Measurements from ENCODE around the gene RHOH.
A peak's percentile ranks its signal among the peaks of the same experiment; 100 is the strongest.

RHOH gene

DNA sequence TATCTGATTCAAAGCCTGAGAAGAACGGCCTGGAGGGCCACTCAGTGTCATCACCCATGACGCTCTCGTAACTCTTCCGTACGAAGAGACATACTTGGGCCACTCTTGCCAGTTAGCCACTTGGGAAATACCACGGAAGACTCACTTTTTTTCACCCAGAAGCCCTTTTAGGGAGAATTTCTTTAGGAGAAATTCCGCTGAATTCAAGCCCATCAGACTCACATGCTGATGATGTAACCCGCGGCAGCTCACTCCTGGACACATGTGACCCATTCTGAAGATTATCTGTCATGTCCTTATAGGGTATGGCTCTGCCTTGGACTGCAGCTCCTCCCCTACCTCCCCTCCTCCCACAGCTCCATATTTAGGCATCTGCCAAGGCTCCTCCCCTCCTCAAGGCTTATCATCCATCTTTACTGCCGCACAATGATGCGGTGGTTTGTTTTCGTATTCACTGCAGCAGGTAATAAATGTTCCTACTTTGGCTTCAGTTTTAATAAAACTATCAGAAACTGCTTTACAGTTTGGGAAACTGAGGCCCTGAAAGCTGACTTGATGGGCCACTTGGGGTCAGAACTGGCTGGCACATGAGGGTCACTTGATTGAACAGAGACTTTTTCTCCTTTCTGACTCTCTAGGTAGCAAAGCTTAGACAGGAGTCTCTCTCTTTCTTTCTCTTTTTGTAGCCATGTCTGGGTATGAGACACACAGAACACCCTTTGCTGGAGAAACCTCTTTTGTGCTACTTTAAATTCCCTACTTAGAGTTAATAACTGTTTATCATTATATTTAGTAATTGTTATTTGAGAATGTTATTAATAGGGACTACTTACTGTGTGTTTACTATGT is 42.1 kb downstream of the RHOH start:
- DNase-seq, result peak; percentile 93

DNA sequence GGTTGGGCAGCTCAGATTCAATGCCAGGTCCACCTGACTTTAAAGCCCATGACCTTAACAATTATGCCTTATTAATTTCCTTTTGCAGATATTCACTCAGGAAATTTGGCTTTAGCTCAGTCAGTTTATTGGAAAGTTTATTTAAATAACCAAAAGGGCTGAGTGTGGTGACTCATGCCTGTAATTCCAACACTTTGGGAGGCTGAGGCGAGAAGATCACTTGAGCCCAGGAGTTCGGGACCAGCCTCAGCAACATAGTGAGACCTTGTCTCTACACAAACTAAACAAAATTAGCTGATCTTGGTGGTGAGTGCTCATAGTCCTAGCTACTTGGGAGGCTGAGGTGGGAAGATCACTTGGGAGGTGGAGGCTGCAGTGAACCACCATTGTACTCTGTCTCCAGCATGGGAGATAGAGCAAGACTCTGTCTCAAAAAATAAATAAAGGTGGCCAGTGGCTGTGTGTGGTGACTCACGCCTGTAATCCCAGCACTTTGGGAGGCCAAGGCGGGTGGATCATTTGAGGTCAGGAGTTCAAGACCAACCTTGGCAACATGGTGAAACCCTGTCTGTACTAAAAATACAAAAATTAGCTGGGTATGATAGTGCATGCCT is 43.3 kb downstream of the RHOH start:
- DNase-seq, result peak; percentile 12

DNA sequence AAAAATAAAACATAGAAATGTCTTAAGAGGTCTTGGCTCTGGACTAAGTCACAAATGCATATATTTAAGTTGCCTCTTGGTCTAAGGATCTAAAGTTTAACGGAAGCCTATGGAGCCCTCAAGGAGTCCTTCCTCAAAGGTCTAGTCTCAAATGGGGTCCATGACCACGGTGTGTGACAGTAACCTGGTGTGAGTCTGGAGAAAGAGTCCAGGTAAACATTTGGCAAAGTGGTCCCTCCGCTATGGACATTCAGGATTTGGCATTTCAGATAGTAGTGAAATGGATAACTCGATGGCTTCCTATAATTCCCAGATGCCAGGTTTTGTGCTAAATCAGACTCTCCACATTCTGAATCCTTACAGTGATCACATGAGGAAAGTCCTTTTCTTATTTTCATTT is 44.2 kb downstream of the RHOH start:
- no peak for DNase-seq

DNA sequence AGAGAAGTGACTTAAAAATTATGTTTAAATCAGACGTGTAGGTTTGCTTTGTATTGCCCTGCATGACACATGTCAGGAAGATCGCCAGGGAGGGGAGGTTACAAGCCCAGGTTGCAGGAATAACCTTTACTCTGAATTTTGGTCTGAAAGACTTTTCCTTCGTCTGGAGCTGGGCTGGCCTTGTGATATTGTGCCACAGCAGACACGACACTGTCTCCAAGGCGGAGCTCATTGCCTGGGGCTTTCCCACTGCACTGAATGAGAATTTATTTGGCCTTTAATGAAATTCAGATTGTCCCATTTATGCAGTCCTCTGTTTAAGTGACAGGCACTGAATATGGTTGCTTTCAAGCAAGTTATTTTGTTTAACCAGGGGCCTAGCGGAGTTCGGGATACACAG is 45.1 kb downstream of the RHOH start:
- peak; percentile 66 for DNase-seq

DNA sequence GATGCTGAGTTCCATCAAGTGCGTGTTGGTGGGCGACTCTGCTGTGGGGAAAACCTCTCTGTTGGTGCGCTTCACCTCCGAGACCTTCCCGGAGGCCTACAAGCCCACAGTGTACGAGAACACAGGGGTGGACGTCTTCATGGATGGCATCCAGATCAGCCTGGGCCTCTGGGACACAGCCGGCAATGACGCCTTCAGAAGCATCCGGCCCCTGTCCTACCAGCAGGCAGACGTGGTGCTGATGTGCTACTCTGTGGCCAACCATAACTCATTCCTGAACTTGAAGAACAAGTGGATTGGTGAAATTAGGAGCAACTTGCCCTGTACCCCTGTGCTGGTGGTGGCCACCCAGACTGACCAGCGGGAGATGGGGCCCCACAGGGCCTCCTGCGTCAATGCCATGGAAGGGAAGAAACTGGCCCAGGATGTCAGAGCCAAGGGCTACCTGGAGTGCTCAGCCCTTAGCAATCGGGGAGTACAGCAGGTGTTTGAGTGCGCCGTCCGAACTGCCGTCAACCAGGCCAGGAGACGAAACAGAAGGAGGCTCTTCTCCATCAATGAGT is 46.6 kb downstream of the RHOH start:
- DNase-seq, result peak; percentile 39

DNA sequence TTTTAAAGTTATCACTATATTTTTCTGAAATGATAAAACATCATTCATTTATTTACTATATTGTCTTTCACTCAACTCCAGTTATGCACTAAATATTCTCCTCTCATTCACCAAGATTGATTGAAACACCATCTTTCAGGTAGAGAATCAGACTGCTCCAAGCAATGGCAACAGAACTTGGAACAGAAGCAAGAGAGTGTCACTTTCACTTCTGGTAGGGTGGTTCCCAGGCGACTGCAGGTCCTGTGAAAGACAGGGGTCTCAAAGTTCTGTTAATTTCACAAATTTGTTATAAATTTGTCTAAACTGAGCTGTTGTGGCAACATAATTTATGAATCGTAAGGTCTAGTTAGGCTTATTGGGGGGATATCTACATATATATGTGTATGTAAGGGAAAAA is 47.8 kb downstream of the RHOH start:
- peak; percentile 52 for DNase-seq

DNA sequence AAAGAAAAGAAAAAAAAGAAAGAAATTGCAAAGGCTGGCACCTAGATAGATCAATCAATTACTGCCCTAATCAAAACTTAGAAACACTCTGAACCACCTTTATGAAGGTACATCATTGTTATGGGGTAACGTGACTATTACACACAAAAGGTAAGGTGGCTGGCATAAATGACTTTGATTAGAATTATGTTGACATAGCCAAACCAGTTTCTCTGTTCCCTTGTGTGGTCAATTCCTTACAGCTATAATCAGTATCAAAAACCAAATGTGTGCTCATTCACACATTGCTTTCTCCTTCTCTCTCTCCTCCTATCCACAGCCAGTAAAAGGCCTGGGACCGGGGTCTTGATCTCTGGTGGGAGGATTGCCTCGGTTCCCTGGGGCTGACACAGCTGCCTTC is 48.7 kb downstream of the RHOH start:
- DNase-seq, result peak; percentile 4

DNA sequence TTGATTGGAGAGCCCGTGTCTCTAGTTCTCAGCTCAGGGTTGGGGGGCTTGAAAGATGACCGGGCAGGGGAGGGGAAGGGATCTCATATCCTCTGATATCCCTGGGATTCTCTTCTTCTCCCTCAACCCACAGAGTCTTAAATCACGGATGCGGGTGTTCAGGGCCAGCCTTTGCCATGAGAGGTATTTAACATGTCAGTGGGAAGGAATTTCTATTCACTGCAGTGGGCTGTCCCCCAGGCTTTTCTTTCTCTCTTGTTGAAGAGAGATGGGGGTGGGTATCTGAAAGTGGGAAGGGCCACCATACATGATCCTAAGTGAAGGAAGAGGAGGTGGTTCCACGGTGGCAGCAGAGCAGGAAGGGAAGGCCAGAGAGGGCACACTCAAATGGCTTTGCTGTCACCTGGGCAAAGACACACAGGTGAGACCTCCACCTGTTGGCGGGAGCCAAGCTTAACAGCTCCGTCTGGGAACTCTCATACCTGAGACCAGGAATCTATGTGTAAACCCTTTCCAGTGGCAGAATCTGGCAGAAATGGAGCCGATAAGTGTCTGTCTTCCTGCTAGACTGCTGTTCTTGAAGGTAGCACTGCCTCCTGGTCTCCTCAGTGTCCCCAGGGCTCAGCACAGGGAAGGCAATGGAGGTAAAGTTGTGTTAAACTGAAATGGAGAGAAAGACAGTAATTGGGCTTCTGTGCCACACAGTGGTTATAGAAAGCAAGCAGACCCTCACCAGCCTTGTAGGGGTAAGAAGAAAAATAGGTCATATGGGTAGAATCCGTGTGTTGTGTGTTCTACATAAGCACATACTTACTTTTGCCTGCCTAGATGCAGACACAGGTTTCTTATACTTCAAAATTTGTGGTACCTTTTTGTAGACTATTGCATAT is 49.4 kb downstream of the RHOH start:
- DNase-seq, result no peak

DNA sequence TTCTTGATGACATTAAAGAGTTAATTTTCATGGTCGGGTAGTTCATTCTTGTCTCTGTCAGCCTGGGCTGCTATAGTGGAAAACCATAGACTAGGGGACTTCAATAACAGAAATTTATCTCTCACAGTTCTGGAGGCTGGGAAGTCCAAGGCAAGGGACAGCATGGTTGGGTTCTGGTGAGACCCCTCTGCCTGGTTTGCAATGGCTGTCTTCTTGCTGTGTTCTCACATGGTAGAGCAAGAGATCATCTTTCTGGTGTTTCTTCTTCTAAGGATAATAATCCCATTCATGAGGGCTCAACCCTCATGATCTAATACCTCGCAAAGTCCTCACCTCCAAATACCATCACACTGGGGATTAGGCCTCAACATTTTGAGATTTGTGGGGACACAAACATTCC is 50.1 kb downstream of the RHOH start:
- no peak for DNase-seq

DNA sequence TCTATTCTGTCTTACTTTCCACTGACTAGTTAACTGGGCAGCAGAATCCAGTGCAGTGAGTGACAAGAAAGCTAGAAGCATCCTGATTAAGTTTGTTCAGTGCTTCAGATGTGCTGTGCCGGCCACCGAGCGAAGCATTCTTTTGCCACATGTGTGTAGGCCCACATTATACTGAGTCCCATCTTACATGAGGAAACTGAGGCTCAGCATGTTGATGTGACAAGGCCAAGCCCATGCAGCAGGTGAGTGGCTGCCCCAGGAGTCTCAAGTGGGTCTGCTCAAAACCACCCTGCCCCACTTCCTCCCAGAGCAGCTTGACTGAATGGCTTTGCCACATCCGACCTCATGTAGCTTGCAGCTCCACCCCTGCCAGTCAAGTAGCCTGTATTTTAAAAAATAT is 50.5 kb downstream of the RHOH start:
- DNase-seq, result peak; percentile 77

DNA sequence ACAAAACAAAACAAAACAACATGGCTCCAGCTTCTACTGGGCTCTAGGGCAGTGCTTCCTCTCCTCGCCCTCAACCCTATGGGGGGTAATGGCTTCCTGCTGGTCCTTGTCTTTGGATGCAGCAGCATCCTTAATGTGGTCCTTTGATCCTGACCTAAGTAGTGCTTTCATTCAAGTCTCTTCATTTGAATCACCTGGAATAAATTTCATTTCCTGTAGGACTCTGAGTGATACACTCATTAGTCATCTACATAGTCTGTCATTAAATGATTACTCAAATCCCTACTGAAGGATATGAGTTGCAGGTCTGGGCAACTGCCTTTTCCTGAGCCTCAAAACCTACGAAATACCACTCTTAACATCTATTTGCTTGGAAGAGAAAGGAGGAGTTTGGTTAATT is 54.5 kb downstream of the RHOH start:
- no peak for DNase-seq

DNA sequence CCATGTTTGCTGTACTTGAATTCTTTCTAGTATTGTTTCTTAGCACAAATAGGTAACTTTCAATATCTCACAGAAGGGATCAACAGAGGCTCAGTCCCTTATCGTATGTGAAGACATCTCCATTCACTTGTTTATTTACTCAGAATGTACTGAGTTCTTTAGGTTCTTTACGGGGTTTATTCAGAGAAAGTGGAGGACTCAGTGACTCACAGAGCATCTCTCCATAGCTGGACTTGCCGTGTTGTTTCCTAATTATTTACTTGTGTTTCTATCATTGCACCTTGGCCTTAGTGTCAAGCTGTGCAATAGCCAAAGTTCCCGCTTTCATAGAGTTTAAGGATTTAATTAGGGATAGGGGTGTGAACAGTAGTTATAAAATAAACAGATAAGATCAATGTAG is 57.1 kb downstream of the RHOH start:
- DNase-seq, result no peak

DNA sequence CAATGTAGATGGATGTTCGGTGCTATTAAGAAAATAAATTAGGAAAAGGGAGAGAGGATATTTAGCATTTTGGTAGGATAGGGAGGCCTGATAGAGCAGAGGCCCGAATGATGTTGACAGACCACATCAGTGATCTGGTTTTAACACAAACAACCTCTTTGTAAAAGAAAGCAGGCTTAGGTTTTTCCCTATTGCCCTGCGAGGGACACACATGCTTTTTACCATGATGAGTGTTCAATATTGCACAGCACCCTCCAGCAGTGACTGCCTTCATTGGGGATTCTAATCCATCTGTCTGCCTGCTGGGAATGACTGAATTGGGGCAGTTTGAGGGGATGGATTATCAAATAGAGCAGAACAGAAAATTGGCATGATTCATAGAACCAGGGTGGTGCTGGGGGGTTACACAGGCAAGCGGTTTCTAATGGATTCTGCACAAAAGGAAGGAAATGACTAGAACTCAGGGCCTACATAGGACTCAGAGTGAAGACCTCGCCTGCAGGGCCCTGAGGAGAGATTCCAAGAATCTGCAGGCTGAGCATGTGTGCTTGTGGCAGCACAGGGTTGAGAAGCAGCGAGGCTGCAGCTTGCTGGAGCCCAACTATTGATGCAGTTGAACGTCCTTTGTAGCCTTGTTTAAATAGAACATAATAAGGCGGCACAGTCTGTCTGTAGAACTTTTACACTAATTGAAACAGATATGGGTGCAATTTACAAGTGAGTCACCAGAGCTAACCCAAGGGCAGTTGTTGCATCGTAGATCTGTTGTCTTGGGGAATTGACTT is 58.0 kb downstream of the RHOH start:
- DNase-seq, result no peak

DNA sequence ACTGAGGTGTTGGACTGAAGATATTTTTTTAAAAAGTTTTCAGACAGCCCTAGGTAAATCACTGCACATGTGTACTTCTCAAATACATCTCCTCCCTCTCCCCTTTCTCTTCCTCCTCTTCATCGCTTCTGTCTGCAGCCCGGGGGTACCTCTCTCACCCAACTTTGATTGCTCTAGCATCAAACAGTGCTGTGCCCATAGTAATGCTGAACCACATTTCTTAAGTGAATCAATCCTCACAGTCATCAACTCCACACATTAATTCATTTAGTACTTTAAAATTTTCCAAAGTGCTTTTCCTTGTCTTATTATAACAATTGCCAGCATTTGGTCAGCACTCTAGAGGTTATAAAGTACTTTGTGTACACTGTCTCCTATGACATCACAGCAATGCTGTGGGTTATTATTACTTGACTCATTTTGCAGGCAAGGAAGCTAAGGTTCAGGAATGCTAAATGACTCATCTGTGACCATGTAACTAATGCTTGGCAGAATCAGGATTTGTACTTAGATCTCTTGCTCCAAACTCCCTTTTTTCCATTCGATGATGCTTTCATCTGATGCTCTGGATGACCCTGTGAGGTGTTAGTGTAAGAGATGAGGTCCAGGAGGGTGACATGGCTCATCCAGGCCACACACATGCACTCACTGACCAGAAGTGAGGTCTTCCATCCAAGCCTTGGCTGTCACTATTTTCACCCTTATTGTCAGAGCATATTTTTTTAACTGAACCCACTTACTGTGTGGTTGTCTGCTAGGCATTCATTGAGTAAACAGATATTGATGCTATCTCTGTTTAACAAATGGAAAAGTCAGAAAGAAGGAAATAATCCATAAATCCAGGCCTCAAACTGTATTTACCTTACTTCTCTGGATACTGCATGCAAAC is 58.8 kb downstream of the RHOH start:
- no peak for DNase-seq

DNA sequence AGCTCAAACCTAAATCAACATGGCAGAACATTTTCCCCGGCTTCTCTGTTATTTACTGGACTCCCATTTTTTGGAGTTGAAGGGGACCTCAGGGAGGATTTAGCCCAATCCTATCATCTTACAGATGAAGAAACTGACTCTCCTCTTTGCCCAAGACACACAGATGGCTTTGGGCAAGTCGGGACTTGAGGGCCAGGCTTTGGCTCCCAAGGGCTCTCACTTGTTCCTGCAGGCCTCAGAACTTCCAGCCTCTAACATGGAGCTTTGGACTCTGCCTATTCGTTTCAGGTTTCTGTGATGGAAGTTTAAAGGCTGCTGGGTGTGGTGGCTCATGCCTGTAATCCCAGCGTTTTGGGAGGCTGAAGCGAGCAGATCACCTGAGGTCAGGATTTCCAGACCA is 59.5 kb downstream of the RHOH start:
- no peak for DNase-seq

DNA sequence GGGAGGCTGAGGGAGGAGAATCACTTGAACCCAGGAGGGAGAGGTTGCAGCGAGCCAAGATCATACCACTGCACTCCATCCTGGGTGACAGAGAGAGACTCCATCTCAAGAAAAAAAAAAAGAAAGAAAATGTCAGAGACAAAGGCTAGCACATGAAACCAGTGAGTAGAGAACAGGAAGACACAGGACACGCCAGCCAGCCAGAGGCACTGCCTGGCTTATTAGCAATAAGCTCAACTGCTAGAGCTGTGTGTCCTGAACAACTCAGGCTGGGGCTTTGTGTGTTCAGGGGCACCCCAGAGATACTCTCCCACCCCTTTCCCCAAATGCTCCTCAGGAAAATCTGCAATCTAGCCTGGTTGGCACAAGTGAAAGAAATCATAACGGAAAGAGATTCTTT is 60.0 kb downstream of the RHOH start:
- no peak for DNase-seq

DNA sequence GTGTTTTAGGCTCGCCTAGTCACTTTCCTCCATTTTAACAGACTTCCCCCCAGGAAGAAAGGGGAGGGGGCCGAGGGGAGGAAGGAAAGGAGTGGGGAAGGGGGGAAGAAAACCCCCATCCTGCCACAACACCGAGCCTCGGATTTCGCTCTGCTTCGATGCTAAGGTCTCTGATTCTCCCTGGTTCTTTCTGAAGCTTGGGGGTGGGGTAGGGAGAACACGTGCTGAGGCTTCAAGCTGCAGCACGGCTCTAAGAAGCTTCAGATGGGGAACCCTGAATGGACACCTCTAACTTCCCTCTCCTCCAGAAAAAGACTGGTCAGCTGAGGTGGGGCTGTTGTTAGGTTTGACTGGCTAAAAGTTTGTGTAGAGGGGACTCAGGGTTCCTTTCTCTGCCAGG is 61.8 kb downstream of the RHOH start:
- DNase-seq, result no peak

DNA sequence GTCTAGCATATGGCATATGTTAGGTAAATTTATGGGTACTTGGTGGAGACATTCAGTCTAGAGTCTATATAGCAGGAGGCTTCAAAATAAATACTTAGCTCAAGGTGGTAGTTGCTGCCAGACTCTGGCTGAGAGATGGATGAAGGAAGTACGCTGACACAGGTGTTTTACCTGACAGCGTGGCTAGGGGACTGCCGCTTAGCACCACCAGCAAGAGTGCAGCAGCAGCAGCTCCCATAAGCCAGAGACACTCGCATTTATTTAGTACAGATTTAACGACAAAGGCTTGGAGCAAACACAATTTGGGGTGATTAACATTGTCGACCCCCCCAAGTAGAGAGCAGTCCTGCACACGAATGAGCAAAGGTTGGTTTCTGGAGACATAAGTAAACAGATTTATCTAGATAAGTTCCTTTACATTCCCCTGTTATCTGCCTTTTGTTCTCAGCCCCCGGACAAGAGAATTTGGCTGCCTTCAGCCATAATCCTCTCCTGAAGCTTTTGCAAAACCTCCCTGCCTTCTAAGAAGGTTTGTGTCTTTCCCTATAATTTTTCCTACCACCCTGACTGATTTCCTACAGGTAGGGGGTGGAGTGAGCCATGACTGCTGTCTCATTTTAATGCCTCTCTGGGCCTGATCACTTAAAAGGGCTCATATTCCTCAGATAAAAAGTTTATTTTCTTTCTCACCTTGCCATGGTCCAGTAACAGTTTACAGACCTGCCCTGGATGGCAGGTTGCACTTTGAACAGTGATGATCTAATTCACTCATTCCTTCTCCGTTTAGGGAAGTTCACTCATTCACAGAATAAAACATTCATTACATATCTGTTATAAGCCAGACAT is 64.6 kb downstream of the RHOH start:
- DNase-seq, result no peak

DNA sequence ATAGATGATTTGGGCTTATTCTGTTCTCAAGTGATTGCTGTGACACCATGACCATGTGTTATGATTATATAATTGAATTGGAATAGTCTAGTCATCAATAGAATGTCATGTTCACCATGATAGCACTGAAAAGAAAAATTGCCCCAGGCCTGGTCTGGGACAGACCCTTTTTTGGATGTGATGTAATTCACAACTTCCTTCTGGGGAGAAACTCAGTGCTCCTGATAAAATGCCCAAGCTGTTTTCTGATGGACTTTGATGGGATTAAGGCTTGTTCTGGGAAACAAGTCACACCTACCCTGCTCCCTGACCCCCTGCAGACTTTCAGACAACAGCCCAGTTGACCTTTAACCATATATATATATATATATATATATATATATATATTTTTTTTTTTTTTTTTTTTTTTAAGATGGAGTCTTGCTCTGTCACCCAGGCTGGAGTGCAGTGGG is 65.3 kb downstream of the RHOH start:
- no peak for DNase-seq

DNA sequence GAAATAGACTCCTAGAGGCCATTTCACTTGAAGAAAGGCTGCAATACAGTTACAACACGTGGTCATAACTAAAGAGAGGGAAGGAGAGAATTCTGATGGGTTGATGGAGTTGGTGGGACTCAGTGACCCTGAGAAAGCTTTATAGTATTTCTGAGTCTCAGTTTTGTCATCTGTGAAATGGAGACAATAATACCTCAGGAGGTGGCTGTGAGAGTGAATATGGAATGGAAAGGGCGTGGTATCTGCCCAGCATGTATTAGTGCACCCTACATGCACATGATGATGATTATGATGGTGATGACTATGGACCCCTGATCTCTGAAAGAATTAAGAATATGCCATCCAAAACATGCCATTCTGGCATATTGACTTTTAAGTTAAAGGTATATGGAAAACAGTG is 66.0 kb downstream of the RHOH start:
- no peak for DNase-seq

Data from CD4-positive, alpha-beta T cell treated with Interleukin-17A for 1 hour (primary cell).